ENCODE measurements around the gene COL25A1.

The COL25A1 gene

DNA sequence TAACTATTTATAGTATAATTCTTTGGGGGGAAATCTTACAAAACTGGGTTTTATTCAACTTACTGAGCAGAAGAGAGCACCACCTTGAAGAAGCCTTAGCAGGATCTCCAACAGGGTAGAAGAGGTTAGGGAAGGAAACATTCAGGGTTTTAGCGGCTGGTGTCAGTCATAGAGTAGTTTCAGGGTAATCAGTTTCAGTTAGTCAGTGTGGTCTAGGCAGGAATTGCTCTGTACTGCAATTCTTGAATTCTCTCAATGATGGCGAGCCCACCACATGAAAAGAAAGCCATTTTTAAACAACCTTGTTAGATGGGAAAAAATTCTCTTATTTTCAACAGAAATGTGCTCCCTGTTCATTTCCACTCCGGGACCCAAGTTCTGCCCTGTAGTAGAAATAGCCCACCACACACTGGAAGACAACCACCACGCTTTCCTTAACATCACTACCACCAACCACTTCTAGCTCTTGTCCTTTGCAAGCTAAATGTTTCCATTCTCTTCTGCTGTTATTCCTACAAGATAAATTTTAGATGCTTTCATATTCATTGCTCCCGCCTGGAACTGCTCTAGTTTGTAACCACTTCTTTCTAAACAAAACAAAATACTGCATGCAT is 25.9 kb downstream of the COL25A1 start:
- no peaks in the 10 kb centered on the region for H3K36me3 ChIP-seq (ENCODE audit: control insufficient read depth, insufficient read depth, low read length)
- H3K9me3 ChIP-seq (ENCODE audit: control insufficient read depth, low read length) = no peaks in the 10 kb centered on the region
- no peaks in the 10 kb centered on the region for H3K4me1 ChIP-seq (ENCODE audit: control insufficient read depth, insufficient read depth, low read length)
- H3K9ac ChIP-seq (ENCODE audit: low read length) = no peak overlapping the region
- H3K27me3 ChIP-seq (ENCODE audit: control insufficient read depth, insufficient read depth, low read length) = no peaks in the 10 kb centered on the region
- no peak overlapping the region for H3K4me3 ChIP-seq (ENCODE audit: low read length)

GRCh38 chr4:109275066-109275745 is 27.3 kb downstream of the COL25A1 start:
- Histone ChIP-seq H3K4me1 (ENCODE audit: control insufficient read depth, insufficient read depth, low read length) (no peaks in the 10 kb centered on the region), H3K9me3 (ENCODE audit: control insufficient read depth, low read length) (no peaks in the 10 kb centered on the region), H3K27me3 (ENCODE audit: control insufficient read depth, insufficient read depth, low read length) (no peaks in the 10 kb centered on the region), H3K36me3 (ENCODE audit: control insufficient read depth, insufficient read depth, low read length) (no peaks in the 10 kb centered on the region), H3K4me3 (ENCODE audit: low read length) (no peak overlapping the region), H3K9ac (ENCODE audit: low read length) (no peak overlapping the region)

GRCh38 chr4:109266891-109267290 is 35.6 kb downstream of the COL25A1 start:
- no peaks in the 10 kb centered on the region for H3K27me3 ChIP-seq (ENCODE audit: control insufficient read depth, insufficient read depth, low read length)
- no peaks in the 10 kb centered on the region for H3K36me3 ChIP-seq (ENCODE audit: control insufficient read depth, insufficient read depth, low read length)
- no peak overlapping the region for H3K4me3 ChIP-seq (ENCODE audit: low read length)
- H3K9ac ChIP-seq (ENCODE audit: low read length) = no peak overlapping the region
- no peaks in the 10 kb centered on the region for H3K9me3 ChIP-seq (ENCODE audit: control insufficient read depth, low read length)
- no peaks in the 10 kb centered on the region for H3K4me1 ChIP-seq (ENCODE audit: control insufficient read depth, insufficient read depth, low read length)

- Histone ChIP-seq H3K27me3 (ENCODE audit: control insufficient read depth, insufficient read depth, low read length) (no peaks in the 10 kb centered on the region), H3K4me3 (ENCODE audit: low read length) (no peak overlapping the region), H3K9me3 (ENCODE audit: control insufficient read depth, low read length) (no peaks in the 10 kb centered on the region), H3K9ac (ENCODE audit: low read length) (no peak overlapping the region), H3K36me3 (ENCODE audit: control insufficient read depth, insufficient read depth, low read length) (no peaks in the 10 kb centered on the region), H3K4me1 (ENCODE audit: control insufficient read depth, insufficient read depth, low read length) (no peaks in the 10 kb centered on the region)
These were observed 36.2 kb downstream of the COL25A1 start for GRCh38 chr4:109266236-109266635.

DNA sequence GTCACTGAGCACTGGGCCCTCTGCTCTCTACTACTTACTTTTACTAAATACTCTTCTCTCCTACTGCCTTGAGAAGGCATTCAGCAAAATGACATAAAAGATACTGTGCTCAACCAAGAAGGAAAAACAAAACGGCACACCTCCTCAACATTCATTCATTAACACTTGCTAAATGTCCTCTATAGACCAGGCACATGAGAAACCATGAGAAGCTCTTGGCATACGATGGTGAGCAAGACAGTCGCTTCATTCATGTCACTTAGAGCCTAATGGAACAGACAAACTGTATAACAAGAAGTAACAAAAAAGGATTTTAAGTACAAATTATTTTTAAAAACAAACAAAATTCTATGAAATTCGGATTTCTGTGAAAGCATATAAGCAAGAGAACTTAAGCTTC is 38.7 kb downstream of the COL25A1 start:
- H3K4me3 ChIP-seq (ENCODE audit: low read length) = no peak overlapping the region
- H3K9me3 ChIP-seq (ENCODE audit: control insufficient read depth, low read length) = no peaks in the 10 kb centered on the region
- no peak overlapping the region for H3K9ac ChIP-seq (ENCODE audit: low read length)
- H3K27me3 ChIP-seq (ENCODE audit: control insufficient read depth, insufficient read depth, low read length) = no peaks in the 10 kb centered on the region
- H3K36me3 ChIP-seq (ENCODE audit: control insufficient read depth, insufficient read depth, low read length) = no peaks in the 10 kb centered on the region
- no peaks in the 10 kb centered on the region for H3K4me1 ChIP-seq (ENCODE audit: control insufficient read depth, insufficient read depth, low read length)

- Histone ChIP-seq H3K9me3 (ENCODE audit: control insufficient read depth, low read length) (no peaks in the 10 kb centered on the region), H3K4me1 (ENCODE audit: control insufficient read depth, insufficient read depth, low read length) (no peaks in the 10 kb centered on the region), H3K36me3 (ENCODE audit: control insufficient read depth, insufficient read depth, low read length) (no peaks in the 10 kb centered on the region), H3K9ac (ENCODE audit: low read length) (no peak overlapping the region), H3K4me3 (ENCODE audit: low read length) (no peak overlapping the region), H3K27me3 (ENCODE audit: control insufficient read depth, insufficient read depth, low read length) (no peaks in the 10 kb centered on the region)
These were observed 45.6 kb downstream of the COL25A1 start for GRCh38 chr4:109256818-109257217.

DNA sequence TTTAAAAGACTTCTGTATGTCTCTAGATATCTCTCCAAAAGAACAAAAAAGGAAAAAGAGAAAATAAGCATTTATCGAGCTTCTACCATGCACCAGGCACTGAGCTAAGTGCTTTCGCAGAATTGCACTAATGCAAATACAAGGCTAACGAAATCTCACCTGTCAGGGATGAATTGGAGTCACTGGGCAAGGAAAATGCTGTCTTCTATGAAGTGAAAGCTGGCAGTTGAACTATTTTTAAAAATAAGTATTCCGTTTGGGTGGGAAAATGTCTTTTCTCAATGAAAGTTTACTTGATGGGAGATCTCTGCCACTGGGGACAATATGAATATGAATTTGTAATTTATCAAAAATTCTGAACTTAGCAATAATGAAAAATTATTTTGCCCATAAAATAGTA is 47.6 kb downstream of the COL25A1 start:
- no peaks in the 10 kb centered on the region for H3K27me3 ChIP-seq (ENCODE audit: control insufficient read depth, insufficient read depth, low read length)

DNA sequence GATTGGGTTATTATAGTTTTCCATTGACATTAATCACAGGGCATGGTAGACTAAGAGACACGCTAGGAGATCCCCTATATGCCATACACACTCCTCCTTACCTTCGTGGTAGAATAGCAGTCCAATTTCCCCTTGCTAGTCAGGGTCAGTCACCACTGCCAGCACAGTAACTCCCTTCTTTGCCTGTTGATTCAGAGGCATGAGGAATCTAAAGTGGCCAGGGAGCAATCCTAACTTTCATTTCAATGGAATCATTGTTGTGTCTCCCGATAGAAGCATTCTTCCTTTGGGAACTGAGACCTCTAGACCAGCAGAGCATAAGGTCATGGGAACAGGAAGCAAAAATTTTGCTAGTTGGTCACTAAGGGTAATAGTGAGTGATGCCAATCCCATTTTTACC is 51.1 kb downstream of the COL25A1 start:
- Histone ChIP-seq H3K36me3 (ENCODE audit: control insufficient read depth, insufficient read depth, low read length) (no peaks in the 10 kb centered on the region), H3K9me3 (ENCODE audit: control insufficient read depth, low read length) (no peaks in the 10 kb centered on the region), H3K27me3 (ENCODE audit: control insufficient read depth, insufficient read depth, low read length) (no peaks in the 10 kb centered on the region), H3K4me3 (ENCODE audit: low read length) (no peak overlapping the region), H3K9ac (ENCODE audit: low read length) (no peak overlapping the region), H3K4me1 (ENCODE audit: control insufficient read depth, insufficient read depth, low read length) (no peaks in the 10 kb centered on the region)

More for the DNA sequence above, 47.6 kb downstream of the COL25A1 start:
- Histone ChIP-seq H3K36me3 (ENCODE audit: control insufficient read depth, insufficient read depth, low read length) (no peaks in the 10 kb centered on the region), H3K9me3 (ENCODE audit: control insufficient read depth, low read length) (no peaks in the 10 kb centered on the region), H3K4me3 (ENCODE audit: low read length) (no peak overlapping the region), H3K4me1 (ENCODE audit: control insufficient read depth, insufficient read depth, low read length) (no peaks in the 10 kb centered on the region), H3K9ac (ENCODE audit: low read length) (no peak overlapping the region)

DNA sequence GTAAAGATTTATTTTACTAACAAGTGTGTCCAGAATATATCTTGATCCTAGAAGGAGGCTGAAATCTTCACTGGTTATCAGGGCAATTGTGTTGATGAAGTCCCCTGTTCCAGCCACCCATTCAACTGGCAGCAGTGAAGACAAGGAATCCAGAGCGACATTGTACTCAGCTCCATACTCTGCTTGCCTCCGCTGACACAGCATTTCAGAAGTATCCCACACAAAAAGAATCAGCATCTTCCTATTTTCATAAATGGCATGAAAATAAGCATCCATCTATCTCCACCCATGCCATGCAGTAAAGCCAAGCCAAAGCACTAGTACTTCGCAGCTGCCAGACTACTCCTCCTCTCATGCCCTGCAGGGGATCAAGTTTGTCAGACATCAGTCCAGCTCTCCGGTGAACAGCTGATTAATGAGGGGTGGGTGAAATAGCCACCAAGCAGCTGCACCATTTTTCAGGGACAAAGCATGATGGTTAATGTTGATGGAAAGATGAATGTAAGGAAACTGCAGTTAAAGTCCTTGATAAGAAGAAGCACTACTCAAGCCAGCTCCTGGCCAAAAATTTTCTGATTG is 54.0 kb downstream of the COL25A1 start:
- Histone ChIP-seq H3K4me3 (ENCODE audit: low read length) (no peak overlapping the region), H3K36me3 (ENCODE audit: control insufficient read depth, insufficient read depth, low read length) (no peaks in the 10 kb centered on the region), H3K4me1 (ENCODE audit: control insufficient read depth, insufficient read depth, low read length) (no peaks in the 10 kb centered on the region), H3K9me3 (ENCODE audit: control insufficient read depth, low read length) (no peaks in the 10 kb centered on the region), H3K27me3 (ENCODE audit: control insufficient read depth, insufficient read depth, low read length) (no peaks in the 10 kb centered on the region), H3K9ac (ENCODE audit: low read length) (no peak overlapping the region)

- Histone ChIP-seq H3K9ac (ENCODE audit: low read length) (no peak overlapping the region), H3K9me3 (ENCODE audit: control insufficient read depth, low read length) (no peaks in the 10 kb centered on the region), H3K4me3 (ENCODE audit: low read length) (no peak overlapping the region), H3K36me3 (ENCODE audit: control insufficient read depth, insufficient read depth, low read length) (no peaks in the 10 kb centered on the region), H3K4me1 (ENCODE audit: control insufficient read depth, insufficient read depth, low read length) (no peaks in the 10 kb centered on the region), H3K27me3 (ENCODE audit: control insufficient read depth, insufficient read depth, low read length) (no peaks in the 10 kb centered on the region)
These were observed 58.6 kb downstream of the COL25A1 start for GRCh38 chr4:109243871-109244270.

DNA sequence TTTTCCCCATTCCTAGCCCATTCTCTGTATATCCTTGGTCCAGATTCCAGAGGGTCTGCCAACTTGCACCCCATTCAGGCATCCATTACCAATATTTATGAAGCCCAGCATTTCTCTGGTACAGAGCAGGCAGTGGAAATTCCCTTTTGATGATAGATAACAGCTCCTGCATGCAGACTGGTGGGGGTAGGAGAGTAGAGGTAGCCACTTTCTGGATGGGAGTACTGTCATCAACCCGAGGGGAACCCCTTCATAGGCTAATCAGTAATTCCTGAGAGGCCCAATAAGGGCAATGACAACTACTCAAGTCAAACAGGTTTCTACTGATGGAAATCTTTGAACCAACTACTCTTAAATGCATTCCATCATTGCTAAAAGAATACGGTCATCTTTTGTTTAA is 63.7 kb downstream of the COL25A1 start:
- H3K9ac ChIP-seq (ENCODE audit: low read length) = no peak overlapping the region
- no peaks in the 10 kb centered on the region for H3K4me1 ChIP-seq (ENCODE audit: control insufficient read depth, insufficient read depth, low read length)
- no peaks in the 10 kb centered on the region for H3K9me3 ChIP-seq (ENCODE audit: control insufficient read depth, low read length)
- no peaks in the 10 kb centered on the region for H3K27me3 ChIP-seq (ENCODE audit: control insufficient read depth, insufficient read depth, low read length)
- no peak overlapping the region for H3K4me3 ChIP-seq (ENCODE audit: low read length)
- no peaks in the 10 kb centered on the region for H3K36me3 ChIP-seq (ENCODE audit: control insufficient read depth, insufficient read depth, low read length)

DNA sequence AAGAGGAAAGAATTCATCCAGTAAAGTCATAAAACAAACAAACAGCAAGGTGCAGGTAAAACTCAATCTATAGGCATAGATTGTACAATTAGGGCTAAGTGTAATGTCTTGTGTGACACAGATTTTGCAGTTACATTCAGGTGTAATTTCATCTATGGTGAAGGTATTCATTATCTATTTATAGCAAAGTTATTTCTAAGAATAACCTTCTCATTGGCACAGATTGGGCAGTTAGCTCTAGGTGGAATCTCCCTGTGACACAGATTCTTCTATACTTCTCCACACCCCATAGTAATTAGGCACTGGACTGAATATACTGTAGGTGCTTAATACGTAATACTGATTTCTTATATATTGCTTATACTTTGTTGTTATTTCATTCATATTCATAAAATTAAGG is 66.8 kb downstream of the COL25A1 start:
- H3K27me3 ChIP-seq (ENCODE audit: control insufficient read depth, insufficient read depth, low read length) = no peaks in the 10 kb centered on the region
- no peaks in the 10 kb centered on the region for H3K36me3 ChIP-seq (ENCODE audit: control insufficient read depth, insufficient read depth, low read length)

More for the DNA sequence above, 66.8 kb downstream of the COL25A1 start:
- Histone ChIP-seq H3K9me3 (ENCODE audit: control insufficient read depth, low read length) (no peaks in the 10 kb centered on the region), H3K4me1 (ENCODE audit: control insufficient read depth, insufficient read depth, low read length) (no peaks in the 10 kb centered on the region), H3K4me3 (ENCODE audit: low read length) (no peak overlapping the region), H3K9ac (ENCODE audit: low read length) (no peak overlapping the region)

Measured in mucosa of stomach (tissue), 1 donor.